Retinal pigment epithelial cell (primary cell): ENCODE data around the gene PLAAT1.

Experiments used
- DNase-seq: peaks from one replicate; pipeline ENCODE4 v3.0.0-alpha.2; 2010; ENCODE audit warnings: low read depth
- H3K4me3 ChIP-seq: 2 replicates; pipeline ENCODE4 v1.5.1; 2011; ENCODE audit warnings: mild to moderate bottlenecking, low read length, control low read depth, moderate library complexity
- TF ChIP-seq, protein P1 (sequence below): conservative IDR thresholded peaks from 2 replicates; pipeline ENCODE4 v1.5.1; 2011; ENCODE audit warnings: low read depth, low read length, control low read depth, inconsistent platforms

Gene PLAAT1

DNA sequence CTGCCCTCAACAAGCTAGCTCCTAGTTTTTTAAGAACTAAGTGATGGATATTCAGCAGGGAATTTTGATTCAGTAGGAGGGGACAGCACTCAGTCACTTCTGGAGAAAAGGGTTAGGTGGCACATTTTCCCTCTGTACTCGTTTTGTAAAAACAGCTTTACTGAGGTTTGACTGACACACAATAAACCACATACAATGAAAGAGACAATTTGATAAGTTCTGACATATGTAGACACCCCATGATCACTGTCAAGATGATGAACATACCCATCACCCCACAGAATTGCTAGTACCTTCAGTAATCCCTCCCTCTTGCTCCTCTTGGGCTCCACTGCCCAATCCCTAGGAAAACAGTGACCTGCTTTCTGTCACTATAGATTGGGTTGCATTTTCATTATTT, 29.0 kb upstream of the PLAAT1 start:
- TF ChIP-seq, protein P1, sequence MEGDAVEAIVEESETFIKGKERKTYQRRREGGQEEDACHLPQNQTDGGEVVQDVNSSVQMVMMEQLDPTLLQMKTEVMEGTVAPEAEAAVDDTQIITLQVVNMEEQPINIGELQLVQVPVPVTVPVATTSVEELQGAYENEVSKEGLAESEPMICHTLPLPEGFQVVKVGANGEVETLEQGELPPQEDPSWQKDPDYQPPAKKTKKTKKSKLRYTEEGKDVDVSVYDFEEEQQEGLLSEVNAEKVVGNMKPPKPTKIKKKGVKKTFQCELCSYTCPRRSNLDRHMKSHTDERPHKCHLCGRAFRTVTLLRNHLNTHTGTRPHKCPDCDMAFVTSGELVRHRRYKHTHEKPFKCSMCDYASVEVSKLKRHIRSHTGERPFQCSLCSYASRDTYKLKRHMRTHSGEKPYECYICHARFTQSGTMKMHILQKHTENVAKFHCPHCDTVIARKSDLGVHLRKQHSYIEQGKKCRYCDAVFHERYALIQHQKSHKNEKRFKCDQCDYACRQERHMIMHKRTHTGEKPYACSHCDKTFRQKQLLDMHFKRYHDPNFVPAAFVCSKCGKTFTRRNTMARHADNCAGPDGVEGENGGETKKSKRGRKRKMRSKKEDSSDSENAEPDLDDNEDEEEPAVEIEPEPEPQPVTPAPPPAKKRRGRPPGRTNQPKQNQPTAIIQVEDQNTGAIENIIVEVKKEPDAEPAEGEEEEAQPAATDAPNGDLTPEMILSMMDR: no peak
- H3K4me3 ChIP-seq: no peak overlapping the region
- no peak for DNase-seq

DNA sequence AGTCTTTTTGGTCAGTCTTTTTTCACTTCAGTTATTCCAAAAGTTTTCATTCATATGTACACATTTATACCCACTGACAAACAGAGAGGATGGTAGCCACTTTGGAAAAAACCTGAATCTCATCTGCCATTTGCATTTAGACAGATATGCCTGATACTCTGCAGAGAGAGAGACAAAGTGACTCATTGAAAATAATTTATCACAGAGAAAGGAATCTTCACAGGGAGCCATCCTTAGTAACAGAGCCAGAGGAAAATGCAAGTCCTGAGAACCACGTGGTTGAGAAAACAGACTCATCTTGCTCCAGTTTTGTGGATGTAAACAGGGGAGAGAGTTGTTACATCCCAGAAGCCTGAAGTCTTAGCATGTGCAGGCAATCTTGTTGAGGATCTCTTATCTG, 28.2 kb upstream of the PLAAT1 start:
- no peak overlapping the region for H3K4me3 ChIP-seq
- DNase-seq: no peak
- TF ChIP-seq, protein P1: no peak

DNA sequence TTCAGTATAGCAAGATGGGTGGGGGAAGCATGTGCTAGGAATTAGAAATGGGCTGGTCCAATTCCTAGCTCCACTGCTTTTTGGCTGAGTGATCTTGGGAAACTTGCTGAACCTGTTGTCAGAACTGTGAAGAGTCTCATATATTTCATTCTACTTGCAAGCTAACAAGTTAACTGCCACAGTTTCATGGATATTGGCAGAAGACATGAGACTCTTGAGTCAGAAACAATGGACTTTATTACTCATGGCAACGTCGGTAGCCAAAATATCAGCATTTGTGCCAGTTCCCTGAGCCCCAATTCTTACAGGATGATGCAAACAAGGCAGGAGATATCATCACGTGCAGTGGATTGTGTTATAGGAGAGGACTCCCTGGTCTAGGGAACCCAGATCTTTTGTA, 26.6 kb upstream of the PLAAT1 start:
- TF ChIP-seq, protein P1: no peak
- H3K4me3 ChIP-seq: no peak overlapping the region
- DNase-seq: no peak

DNA sequence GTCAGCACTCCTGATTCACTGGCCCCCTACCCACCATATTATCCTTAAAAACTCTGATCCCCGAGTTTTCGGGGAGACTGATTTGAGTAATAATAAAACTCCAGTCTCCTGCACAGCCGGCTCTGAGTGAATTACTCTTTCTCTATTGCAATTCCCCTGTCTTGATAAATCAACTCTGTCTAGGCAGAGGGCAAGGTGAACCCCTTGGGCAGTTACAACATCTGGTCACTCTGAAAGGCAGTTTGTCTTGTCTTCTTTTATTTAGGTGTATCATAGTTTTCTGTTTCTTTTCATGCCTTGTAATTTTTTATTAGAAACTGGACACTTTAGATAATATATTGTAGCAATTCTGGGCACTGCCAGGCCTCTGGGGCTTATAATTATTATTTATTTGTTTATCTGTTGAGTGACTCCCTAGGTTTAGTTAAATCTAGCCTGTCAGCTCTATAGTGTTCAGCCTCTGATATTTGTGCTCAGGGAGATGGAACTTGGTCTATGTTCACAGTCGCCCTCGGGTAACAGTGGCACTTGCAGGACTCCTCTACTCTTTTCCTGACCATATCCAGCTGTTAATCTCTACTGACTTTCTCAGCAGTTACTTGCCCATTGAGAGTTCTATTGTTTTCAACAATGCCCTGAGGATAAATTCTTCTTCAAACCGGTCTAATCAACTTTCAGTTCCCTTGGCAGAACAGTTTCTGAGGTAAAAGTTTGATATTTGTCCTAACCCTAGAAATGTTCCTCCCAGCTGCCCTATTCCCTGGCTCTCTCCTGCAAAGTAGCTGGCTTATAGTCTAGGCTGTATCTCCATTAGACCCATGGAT, 15.5 kb upstream of the PLAAT1 start:
- DNase-seq: no peak
- H3K4me3 ChIP-seq: no peak overlapping the region
- TF ChIP-seq, protein P1: no peak

DNA sequence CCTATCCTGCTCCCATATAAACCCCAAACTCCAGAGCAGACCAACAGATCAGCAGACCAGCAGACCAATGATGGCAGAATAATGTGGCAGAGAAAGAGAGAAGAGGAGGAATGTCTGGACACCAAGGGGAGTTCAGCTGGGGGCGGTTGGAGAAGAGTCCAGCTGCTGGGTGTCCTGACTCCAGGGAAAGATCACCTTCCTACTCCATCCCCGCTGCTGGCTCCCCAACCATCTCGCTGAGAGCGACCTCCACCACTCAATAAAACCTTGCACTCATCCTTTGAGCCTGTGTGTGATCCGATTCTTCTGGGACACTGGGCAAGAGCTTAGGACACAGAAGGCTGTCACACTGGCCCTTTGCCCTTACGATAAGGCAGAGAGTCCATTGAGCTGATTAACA, 12.8 kb upstream of the PLAAT1 start:
- TF ChIP-seq, protein P1: no peak
- no peak for DNase-seq
- H3K4me3 ChIP-seq: no peak overlapping the region

DNA sequence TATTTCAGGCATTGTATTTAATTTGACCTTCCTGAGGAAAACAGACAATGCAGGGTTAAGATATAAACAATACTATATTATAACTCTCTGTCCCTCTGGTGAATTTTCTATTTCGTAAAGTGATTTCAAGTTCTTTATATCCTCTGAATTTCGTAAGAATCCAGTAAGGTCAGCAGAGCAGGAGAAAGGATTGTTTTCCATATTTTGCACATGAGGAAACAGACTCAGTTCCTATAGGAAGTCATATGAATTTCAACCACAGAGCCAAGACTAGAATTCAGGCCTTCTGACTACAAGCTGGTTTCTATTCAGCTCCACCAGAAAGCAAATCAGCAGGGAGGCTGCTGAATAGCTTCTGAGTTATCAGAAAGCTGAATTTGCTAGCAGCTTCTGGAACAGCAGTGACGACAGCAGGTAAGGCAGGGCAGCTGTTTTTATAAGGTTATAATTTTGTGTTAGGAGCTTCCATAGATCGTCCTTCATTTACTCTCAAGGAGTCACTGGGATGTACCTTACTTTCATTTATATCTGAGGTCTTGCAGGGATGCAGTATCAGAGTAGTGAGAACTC, 11.1 kb upstream of the PLAAT1 start:
- TF ChIP-seq, protein P1: no peak
- DNase-seq: no peak
- H3K4me3 ChIP-seq: no peak overlapping the region

DNA sequence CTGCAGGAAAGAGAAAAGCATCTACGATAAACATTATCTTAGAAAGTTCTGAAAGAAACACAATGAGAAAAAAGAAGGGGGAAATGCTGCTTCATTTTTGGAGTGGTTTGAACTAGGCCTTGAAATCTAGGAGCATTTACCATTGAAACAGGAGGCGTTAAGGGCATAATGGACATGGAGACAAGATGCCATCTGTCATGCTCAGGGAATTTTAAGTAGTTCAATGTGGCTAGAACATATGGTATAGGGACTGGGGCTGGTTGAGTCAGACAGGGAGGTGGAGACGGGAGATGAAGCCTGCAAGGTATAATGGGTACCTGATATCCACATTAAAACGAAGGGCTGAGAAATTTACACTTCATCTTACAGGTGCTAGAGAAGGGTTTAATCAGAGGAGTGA, 10.4 kb upstream of the PLAAT1 start:
- no peak for DNase-seq
- H3K4me3 ChIP-seq: no peak overlapping the region
- TF ChIP-seq, protein P1: no peak
